Measurements from ENCODE around the gene FAM236B.
"Not testable (repeated sequence)": the region's sequence is repeated elsewhere in the genome, so short reads cannot be mapped to it uniquely, and the experiment has no call there.

Gene FAM236B

GRCh38 chrX:72782560-72782959, at the start of gene FAM236B:
Gene FAM236B (minus strand): TSS chrX:72782660. CDS start chrX:72782560, 100 bp downstream.
- DNase-seq, result not testable (repeated sequence)

DNA sequence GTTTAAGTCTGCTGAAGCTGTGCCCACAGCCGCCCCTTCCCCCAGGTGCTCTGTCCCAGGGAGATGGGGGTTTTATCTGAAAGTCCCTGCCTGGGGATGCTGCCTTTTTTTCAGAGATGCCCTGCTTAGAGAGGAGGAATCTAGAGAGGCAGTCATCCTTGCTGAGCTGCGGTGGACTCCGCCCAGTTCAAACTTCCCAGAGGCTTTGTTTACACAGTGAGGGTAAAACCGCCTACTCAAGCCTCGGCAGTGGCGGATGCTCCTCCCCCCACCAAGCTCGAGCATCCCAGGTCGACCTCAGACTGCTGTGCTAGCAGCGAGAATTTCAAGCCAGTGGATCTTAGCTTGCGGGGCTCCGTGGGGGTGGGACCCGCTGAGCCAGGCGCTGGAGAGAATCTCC, 48.2 kb upstream of the FAM236B start:
- DNase-seq, result not testable (repeated sequence)

- not testable (repeated sequence) for DNase-seq
Measured at GRCh38 chrX:72808110-72808509, 25.6 kb upstream of the FAM236B start, which contains the start of gene FAM236D. Gene FAM236D (minus strand): TSS chrX:72808210. CDS start chrX:72808110, 100 bp downstream.

- not testable (repeated sequence) for DNase-seq
Measured at GRCh38 chrX:72790390-72790789, 7.9 kb upstream of the FAM236B start.

DNA sequence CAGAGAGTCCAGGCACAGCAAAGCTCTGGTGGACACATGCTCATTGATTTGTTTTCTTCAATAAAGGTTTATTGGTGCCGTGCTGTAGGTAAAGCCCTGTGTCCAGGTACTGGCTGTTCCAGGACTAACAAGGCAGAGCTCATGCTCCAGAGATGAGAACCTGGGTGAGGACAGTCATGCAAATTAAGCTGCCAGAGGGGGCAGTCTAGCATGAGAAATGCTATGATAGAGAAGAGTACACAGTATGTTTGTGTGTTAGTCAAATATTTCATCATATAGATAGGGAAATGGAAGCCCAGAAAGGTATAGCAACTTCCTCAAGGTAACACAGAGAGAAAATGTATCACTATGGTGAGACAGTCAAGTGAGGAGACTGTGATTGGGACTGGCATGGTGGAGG, 5.7 kb upstream of the FAM236B start:
- DNase-seq, result not testable (repeated sequence)

- DNase-seq, result not testable (repeated sequence)
Measured at GRCh38 chrX:72783964-72784363, 1.5 kb upstream of the FAM236B start.

DNA sequence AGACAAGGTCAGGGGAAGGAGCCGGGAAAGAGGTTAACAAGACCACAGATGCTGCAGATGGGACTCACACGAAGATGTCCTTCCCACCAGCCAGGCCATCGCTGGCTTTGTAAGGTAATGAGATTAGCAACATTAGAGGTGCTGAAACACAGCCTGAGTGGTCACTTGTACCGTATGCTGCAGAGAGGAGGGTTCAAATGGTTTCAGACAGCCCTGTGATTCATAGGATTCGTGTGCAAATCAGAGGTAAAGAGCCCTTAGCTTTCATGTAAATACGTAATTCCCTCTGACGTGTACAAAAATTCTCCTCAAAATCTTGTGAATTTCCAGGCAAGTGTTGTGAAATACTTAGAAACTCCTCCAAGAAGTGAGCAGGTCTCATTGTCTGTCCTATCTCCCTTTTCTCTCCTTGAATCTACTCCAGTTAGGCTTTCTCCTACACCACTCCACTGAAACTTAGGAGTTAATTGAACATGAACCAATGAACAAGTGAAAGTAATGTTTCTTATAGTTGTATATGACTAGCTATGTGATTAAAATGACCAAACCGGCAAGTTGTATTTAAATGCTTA, 991 bp upstream of the FAM236B start:
- DNase-seq, result not testable (repeated sequence)

- DNase-seq, result not testable (repeated sequence)
Measured at GRCh38 chrX:72778146-72778545, 4.3 kb downstream of the FAM236B start.

DNA sequence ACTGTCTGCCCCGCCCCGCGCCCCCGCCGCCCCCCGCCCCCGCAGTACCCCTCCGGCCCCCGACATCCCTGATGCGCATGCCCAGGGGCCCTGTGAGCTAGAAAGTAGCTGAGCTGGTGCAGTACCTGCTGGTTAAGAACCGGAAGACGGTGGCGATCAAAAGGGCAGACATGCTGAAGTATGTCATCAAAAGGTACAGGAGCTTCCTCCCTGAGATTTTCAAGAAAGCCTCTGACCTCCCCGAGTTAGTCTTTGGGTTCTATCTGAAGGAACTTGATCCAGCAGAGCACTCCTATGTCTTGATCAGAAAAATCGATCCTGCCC, 5.0 kb downstream of the FAM236B start:
- not testable (repeated sequence) for DNase-seq

DNA sequence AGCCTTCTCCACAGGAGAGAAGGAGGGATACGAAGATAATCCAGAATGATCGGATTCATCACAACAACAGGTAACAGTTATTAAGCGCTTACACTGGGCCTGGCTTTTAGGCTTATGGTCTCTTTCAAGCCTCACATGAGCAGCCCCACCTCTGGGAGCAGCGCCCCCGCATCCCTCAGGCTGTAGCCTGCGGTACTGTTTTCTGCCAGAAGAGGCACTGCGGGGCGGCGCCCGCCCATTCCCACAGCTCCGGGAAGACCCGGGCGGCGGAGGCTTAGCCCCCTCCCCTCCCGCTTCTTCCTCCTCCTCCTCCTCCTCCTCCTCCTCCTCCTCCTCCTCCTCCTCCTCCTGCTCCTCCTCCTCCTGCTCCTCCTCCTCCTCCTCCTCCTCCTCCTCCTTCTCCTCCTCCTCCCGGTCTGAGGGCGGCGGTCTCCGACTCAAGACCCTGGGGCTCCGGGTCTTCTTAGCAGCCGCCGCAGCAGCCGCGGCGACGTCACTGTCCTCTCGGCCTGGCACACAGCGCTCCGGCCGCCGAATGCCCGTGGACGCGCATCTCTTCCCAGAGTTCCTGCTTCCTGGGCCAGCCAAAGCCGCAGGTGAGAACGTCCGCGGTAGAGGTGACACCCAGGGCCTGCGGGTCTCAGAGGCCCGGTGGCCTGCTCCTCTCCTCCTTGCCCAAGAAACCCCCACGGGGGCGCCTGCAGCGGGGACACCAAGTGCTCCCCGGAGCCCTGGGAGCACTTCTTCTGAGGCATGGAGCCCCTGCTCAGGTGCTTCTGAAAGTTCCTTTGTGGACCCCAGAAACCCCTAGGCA, 5.6 kb downstream of the FAM236B start, which contains the start of gene DMRTC1B:
Gene DMRTC1B, plus strand, starts transcription at position 238 of the 814 bp plus-strand sequence. CDS start 68,246 bp downstream, outside the sequence.
- DNase-seq, result not testable (repeated sequence)

DNA sequence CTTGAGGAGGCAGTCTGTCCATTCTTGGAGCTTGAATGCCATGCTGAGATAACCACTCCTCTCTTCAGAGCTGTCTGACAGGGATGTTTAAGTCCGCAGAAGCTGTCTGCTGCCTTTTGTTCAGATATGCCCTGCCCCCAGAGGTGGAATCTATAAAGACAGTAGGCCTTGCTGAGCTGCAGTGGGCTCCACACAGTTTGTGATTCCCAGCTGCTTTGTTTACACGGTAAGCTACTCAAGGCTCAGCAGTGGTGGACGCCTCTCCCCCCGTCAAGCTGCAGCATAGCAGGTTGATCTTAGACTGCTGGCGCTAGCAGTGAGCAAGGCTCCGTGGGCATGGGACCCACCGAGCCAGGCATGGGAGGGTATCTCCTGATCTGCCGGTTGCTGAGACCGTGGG, 22.0 kb downstream of the FAM236B start:
- not testable (repeated sequence) for DNase-seq

DNA sequence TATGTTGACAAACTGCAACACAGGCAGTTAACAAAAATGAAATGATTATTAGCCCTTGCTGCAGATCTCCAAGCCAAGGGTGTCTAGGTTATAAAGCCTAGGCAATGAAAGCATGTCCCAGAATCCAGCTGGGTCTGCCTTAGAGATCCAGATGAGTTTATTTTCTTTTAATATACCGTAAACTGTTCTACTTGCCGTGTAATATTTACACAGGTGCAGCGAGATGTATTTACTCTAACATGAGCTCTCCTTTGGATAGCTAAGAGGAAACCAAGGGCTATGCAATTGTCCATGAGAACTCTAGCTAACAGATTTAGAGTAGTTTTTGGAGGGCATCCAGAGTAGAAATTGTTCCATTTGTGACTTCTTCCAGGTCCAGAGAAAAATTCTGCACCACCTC, 33.9 kb downstream of the FAM236B start:
- DNase-seq, result not testable (repeated sequence)

DNA sequence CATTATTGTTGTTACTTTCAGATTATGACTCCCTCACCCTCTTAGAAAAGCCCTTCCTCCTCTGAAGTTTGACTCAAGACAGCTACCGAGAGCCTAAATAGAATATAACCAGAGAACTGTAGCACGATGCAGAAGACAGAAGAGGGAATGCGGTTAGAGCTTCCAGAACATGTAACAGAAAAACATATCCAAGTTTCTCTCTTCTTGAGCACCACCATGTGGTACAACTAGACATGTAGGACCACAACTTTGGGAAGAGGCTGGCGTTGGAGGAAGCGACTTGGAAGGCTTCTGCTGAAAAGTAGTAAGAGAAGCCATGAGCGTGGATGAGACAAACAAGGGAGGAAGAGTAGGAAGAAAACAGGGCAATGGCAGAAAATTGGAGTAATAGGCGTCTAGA, 36.9 kb downstream of the FAM236B start:
- DNase-seq, result not testable (repeated sequence)

- no peak for DNase-seq
Measured at GRCh38 chrX:72735561-72735960, 46.9 kb downstream of the FAM236B start.

DNA sequence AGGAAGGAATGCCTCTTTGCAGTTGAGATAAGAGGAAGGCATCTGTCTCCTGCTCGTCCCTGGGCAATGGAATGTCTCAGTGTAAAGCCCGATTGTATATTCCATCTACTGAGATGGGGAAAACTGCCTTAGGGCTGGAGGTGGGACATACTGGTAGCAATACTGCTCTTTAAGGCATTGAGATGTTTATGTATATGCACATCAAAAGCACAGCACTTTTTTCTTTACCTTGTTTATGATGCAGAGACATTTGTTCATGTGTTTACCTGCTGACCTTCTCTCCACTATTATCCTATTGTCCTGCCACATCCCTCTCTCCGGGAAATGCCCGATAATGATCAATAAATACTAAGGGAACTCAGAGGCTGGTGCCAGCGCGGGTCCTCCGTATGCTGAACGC, 48.8 kb downstream of the FAM236B start:
- DNase-seq, result not testable (repeated sequence)

Data from activated CD8-positive, alpha-beta memory T cell treated with anti-CD3 and anti-CD28 coated beads, Interleukin-2, amount 50 U/mL, for 4 hours (primary cell).